SU-DHL-6 (cell line): ENCODE results near the gene RAD23B.

Source experiments
- CTCF ChIP-seq: fragments of 200-600 bp; sonication (generic); IDR thresholded peaks from one replicate; pipeline ENCODE4 v1.5.1; 2017; ENCODE audit warnings: antibody characterized with exemption, mild to moderate bottlenecking, low read length, moderate library complexity; ENCODE audit not compliant: insufficient read depth, poor library complexity, severe bottlenecking
- EZH2phosphoT487 ChIP-seq: fragments of 200-600 bp; sonication (generic), shearing (Covaris generic); conservative IDR thresholded peaks from 2 replicates; pipeline ENCODE4 v1.6.1; 2018; ENCODE audit warnings: mild to moderate bottlenecking, antibody characterized with exemption, low read length, moderate library complexity, mixed read lengths

DNA sequence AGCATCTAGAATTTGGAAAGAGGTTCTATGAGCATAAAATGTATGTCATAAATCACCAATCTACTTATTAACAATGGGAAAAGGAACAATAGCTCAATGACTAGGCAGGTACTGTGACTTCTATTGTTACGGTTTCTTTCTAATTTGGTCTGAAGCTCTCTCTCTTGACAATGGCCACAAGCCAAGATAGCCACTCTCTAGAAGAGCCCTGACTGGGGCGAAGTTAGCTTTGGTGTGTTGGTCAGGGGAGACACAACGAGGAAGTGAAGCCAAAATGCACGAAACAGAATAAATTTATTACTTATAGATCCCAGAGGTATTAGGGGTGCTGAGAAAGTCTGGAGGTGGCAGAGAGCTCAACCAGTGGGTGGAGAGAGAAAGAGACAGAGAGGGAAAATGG is 9.4 kb upstream of the RAD23B start:
- TF ChIP-seq CTCF: no peak
- TF ChIP-seq EZH2phosphoT487: no peak
